WTC11 (cell line): ENCODE measurements around the gene SLAMF7. TPM values are rescaled to one million over a fixed set of nuclear protein-coding genes. Genes with fewer than 3 reads are reported as not detected.

Experiments
- ATAC-seq: fragments of 200-7000 bp; cut with Tn5 transposase; 2 replicates; pipeline ENCODE4 v1.10.0; 2021; ENCODE audit warnings: mild to moderate bottlenecking, moderate library complexity
- CTCF ChIA-PET: fragments of 300-600 bp; sonication (Branson Sonifier 250); formaldehyde crosslinking; loops from one replicate; lab custom pipeline; 2021; ENCODE audit warnings: antibody characterized with exemption; lab: Charles Lee
- POLR2A ChIA-PET: fragments of 350-600 bp; sonication (Branson Sonifier 250); formaldehyde crosslinking; loops from one replicate; lab custom pipeline; 2021; ENCODE audit warnings: antibody characterized with exemption; lab: Charles Lee
- DNase-seq: peaks from one replicate; pipeline ENCODE4 v3.0.0; 2021; ENCODE audit warnings: low spot score
- H3K27ac Mint-ChIP-seq: 2 replicates; pipeline ENCODE4 v1.8.0; 2021; ENCODE audit warnings: mixed read lengths
- H3K27me3 Mint-ChIP-seq: 2 replicates; pipeline ENCODE4 v1.8.0; 2021; ENCODE audit warnings: low read depth, mild to moderate bottlenecking, moderate library complexity, mixed read lengths
- H3K36me3 Mint-ChIP-seq: 2 replicates; pipeline ENCODE4 v1.8.0; 2021; ENCODE audit warnings: mixed read lengths
- H3K4me1 Mint-ChIP-seq: 2 replicates; pipeline ENCODE4 v1.8.0; 2022; ENCODE audit warnings: mixed read lengths
- H3K4me3 Mint-ChIP-seq: 2 replicates; pipeline ENCODE4 v1.8.0; 2021; ENCODE audit warnings: mild to moderate bottlenecking, moderate library complexity, mixed read lengths
- H3K9me3 Mint-ChIP-seq: 2 replicates; pipeline ENCODE4 v1.8.0; 2021; ENCODE audit warnings: mixed read lengths
- ATF3 ChIP-seq: sonication (generic); formaldehyde crosslinking; conservative IDR thresholded peaks from 2 replicates; pipeline ENCODE4 v1.8.1; 2022; ENCODE audit warnings: mild to moderate bottlenecking, missing genetic modification reagents
- CBFB ChIP-seq: sonication (generic); formaldehyde crosslinking; IDR thresholded peaks from 2 replicates; pipeline ENCODE4 v1.8.1; 2022; ENCODE audit warnings: mild to moderate bottlenecking, low read depth, missing genetic modification reagents
- CDX4 ChIP-seq: fragments of 250-450 bp; sonication (Bioruptor Pico); IDR thresholded peaks from 2 replicates; pipeline ENCODE4 v1.9.0; 2021; ENCODE audit warnings: moderate library complexity, mild to moderate bottlenecking, inconsistent platforms, borderline replicate concordance
- CREB1 ChIP-seq: sonication (generic); formaldehyde crosslinking; IDR thresholded peaks from 2 replicates; pipeline ENCODE4 v1.8.0; 2023; ENCODE audit warnings: mild to moderate bottlenecking, missing genetic modification reagents
- GRHL2 ChIP-seq: fragments of 250-450 bp; sonication (Bioruptor Pico); IDR thresholded peaks from 2 replicates; pipeline ENCODE4 v1.8.0; 2022; ENCODE audit warnings: mild to moderate bottlenecking, moderate library complexity; ENCODE audit not compliant: insufficient replicate concordance, severe bottlenecking
- GTF2I ChIP-seq: fragments of 250-450 bp; sonication (Bioruptor Pico); conservative IDR thresholded peaks from 2 replicates; pipeline ENCODE4 v1.4.0; 2021; ENCODE audit warnings: mild to moderate bottlenecking
- IRF2 ChIP-seq: sonication (generic); formaldehyde crosslinking; IDR thresholded peaks from 2 replicates; pipeline ENCODE4 v1.8.0; 2022; ENCODE audit warnings: low read depth, missing genetic modification reagents, borderline replicate concordance
- MLX ChIP-seq: sonication (generic); formaldehyde crosslinking; IDR thresholded peaks from 2 replicates; pipeline ENCODE4 v1.8.1; 2023; ENCODE audit warnings: mild to moderate bottlenecking, missing genetic modification reagents, moderate library complexity
- MXD4 ChIP-seq: fragments of 250-450 bp; sonication (Bioruptor Pico); IDR thresholded peaks from 2 replicates; pipeline ENCODE4 v1.8.0; 2021; ENCODE audit warnings: mild to moderate bottlenecking, moderate library complexity, borderline replicate concordance
- NFE2L1 ChIP-seq: sonication (generic); formaldehyde crosslinking; IDR thresholded peaks from 2 replicates; pipeline ENCODE4 v1.8.1; 2023; ENCODE audit warnings: missing genetic modification reagents
- NR1H2 ChIP-seq: sonication (generic); formaldehyde crosslinking; IDR thresholded peaks from 2 replicates; pipeline ENCODE4 v1.9.0; 2021; ENCODE audit warnings: mild to moderate bottlenecking, moderate library complexity, missing genetic modification reagents
- PRRX2 ChIP-seq: fragments of 250-450 bp; sonication (Bioruptor Pico); IDR thresholded peaks from 2 replicates; pipeline ENCODE4 v1.8.0; 2021; ENCODE audit warnings: mild to moderate bottlenecking
- TEAD4 ChIP-seq: sonication (generic); formaldehyde crosslinking; IDR thresholded peaks from 2 replicates; pipeline ENCODE4 v1.8.0; 2022; ENCODE audit warnings: mild to moderate bottlenecking, missing genetic modification reagents
- ZMAT4 ChIP-seq: fragments of 250-450 bp; sonication (Bioruptor Pico); IDR thresholded peaks from 2 replicates; pipeline ENCODE4 v1.9.0; 2021; ENCODE audit warnings: mild to moderate bottlenecking
- ZNF396 ChIP-seq: fragments of 250-450 bp; sonication (Bioruptor Pico); IDR thresholded peaks from 2 replicates; pipeline ENCODE4 v1.8.0; 2021; ENCODE audit warnings: mild to moderate bottlenecking, moderate library complexity, borderline replicate concordance
- ZNF423 ChIP-seq: fragments of 250-450 bp; sonication (Bioruptor Pico); IDR thresholded peaks from 2 replicates; pipeline ENCODE4 v2.1.2; 2022; ENCODE audit warnings: mild to moderate bottlenecking, moderate library complexity
- ZNF425 ChIP-seq: fragments of 250-450 bp; sonication (Bioruptor Pico); conservative IDR thresholded peaks from 2 replicates; pipeline ENCODE4 v1.9.0; 2021; ENCODE audit warnings: mild to moderate bottlenecking
- total RNA-seq: library from RNA; stranded (reverse); gene quantifications from 3 replicates; pipeline ENCODE4 v1.2.3, GENCODE V29; 2021
- TF ChIP-seq, protein P1 (sequence below): sonication (generic); formaldehyde crosslinking; IDR thresholded peaks from 2 replicates; pipeline ENCODE4 v1.8.1; 2022; ENCODE audit warnings: missing genetic modification reagents, borderline replicate concordance
- TF ChIP-seq, protein P2 (sequence below): sonication (generic); formaldehyde crosslinking; IDR thresholded peaks from 2 replicates; pipeline ENCODE4 v1.8.0; 2022; ENCODE audit warnings: mild to moderate bottlenecking, missing genetic modification reagents
- TF ChIP-seq, protein P3 (sequence below): sonication (generic); formaldehyde crosslinking; IDR thresholded peaks from 2 replicates; pipeline ENCODE4 v1.8.0; 2023; ENCODE audit warnings: mild to moderate bottlenecking, missing genetic modification reagents

The SLAMF7 gene
- total RNA-seq, 1 experiment from 2014 or later: 0.15 TPM

DNA sequence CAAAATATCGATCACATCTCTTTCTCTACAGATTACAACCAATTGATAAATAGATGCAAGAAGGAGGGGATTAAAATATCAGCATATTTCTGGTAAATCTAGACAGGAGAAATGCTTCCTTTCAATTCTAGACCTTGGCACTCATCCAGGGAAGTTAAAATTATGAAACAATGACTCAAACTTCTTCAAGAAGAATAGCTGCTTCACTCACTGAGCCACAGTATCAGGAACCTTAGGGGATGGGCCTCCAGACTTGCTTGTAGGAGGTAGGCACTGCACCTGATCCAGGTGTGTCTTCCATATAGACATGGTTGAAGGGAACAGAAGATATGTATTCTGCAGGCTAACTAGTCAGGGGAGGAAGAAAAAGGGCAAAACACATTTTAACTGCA is 9.8 kb downstream of the SLAMF7 start:
- CTCF ChIA-PET: interaction anchor here (0.8 to 2.7 kb wide), 10 partner anchors 19 to 144 kb away, joined by 3 to 20 read pairs (median 4); no protein-coding TSS in a partner anchor
- Mint-ChIP-seq H3K4me3 (no peak overlapping the region), H3K9me3 (no peaks in the 10 kb centered on the region), H3K36me3 (no peaks in the 10 kb centered on the region)
- TF ChIP-seq, protein P1, sequence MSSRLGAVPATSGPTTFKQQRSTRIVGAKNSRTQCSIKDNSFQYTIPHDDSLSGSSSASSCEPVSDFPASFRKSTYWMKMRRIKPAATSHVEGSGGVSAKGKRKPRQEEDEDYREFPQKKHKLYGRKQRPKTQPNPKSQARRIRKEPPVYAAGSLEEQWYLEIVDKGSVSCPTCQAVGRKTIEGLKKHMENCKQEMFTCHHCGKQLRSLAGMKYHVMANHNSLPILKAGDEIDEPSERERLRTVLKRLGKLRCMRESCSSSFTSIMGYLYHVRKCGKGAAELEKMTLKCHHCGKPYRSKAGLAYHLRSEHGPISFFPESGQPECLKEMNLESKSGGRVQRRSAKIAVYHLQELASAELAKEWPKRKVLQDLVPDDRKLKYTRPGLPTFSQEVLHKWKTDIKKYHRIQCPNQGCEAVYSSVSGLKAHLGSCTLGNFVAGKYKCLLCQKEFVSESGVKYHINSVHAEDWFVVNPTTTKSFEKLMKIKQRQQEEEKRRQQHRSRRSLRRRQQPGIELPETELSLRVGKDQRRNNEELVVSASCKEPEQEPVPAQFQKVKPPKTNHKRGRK: no peak
- no peak for TF ChIP-seq ZNF396 (CRISPR knock-in tag)
- TF ChIP-seq IRF2 (CRISPR knock-in tag): no peak
- TF ChIP-seq CREB1 (CRISPR knock-in tag): no peak
- no peak for TF ChIP-seq CBFB (CRISPR knock-in tag)
- TF ChIP-seq PRRX2 (CRISPR knock-in tag): no peak
- no peak for TF ChIP-seq ATF3 (CRISPR knock-in tag)
- TF ChIP-seq, protein P2, sequence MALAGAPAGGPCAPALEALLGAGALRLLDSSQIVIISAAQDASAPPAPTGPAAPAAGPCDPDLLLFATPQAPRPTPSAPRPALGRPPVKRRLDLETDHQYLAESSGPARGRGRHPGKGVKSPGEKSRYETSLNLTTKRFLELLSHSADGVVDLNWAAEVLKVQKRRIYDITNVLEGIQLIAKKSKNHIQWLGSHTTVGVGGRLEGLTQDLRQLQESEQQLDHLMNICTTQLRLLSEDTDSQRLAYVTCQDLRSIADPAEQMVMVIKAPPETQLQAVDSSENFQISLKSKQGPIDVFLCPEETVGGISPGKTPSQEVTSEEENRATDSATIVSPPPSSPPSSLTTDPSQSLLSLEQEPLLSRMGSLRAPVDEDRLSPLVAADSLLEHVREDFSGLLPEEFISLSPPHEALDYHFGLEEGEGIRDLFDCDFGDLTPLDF (CRISPR knock-in tag): no peak
- no peak for TF ChIP-seq NFE2L1 (CRISPR knock-in tag)
- no peak for TF ChIP-seq TEAD4 (CRISPR knock-in tag)
- TF ChIP-seq, all 79 proteins: peak for 0
- POLR2A ChIA-PET: no interaction called here
- peaks cover 35% of the 10 kb centered on the region for H3K4me1 Mint-ChIP-seq
- no peak for ATAC-seq
- DNase-seq: no peak
- peaks cover 16% of the 10 kb centered on the region for H3K27me3 Mint-ChIP-seq
- no peak overlapping the region for H3K27ac Mint-ChIP-seq

- H3K4me1 Mint-ChIP-seq: peaks cover 24% of the 10 kb centered on the region
- H3K36me3 Mint-ChIP-seq: no peaks in the 10 kb centered on the region
- ChIA-PET POLR2A (no interaction called here), CTCF (interaction anchor here (1.4 kb wide), 1 partner anchor 17 kb away, joined by 5 read pairs; no protein-coding TSS in a partner anchor)
- TF ChIP-seq ZMAT4: no peak
- no peak for TF ChIP-seq ZNF425 (CRISPR knock-in tag)
- no peak for TF ChIP-seq CDX4 (CRISPR knock-in tag)
- TF ChIP-seq GRHL2 (CRISPR knock-in tag): no peak
- TF ChIP-seq IRF2 (CRISPR knock-in tag): no peak
- H3K4me3 Mint-ChIP-seq: no peak overlapping the region
- no peak overlapping the region for H3K27ac Mint-ChIP-seq
- peaks cover 16% of the 10 kb centered on the region for H3K27me3 Mint-ChIP-seq
- ATAC-seq: no peak
- H3K9me3 Mint-ChIP-seq: no peaks in the 10 kb centered on the region
- DNase-seq: no peak
Measured at GRCh38 chr1:160750608-160751007, 11.6 kb downstream of the SLAMF7 start.

DNA sequence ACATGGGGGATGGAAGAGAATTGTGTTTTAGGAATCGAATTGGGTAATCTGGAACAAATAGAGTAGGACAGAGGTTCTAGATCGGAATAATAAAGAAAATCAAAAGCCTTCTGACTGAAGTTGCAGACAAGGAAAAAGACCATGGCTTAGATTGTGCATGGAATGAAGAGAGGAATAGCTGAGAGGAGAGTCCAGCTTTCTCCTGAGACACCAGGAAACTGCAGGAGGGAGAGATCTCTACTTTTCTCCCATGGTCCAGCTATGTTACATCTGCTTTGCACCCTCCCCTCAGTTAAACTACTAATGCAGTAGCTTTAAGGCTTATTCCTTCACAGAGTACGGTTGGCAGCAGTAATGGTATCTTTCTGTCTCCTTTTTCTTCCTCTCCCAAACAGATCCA is 13.4 kb downstream of the SLAMF7 start:
- Mint-ChIP-seq H3K4me3 (no peak overlapping the region), H3K27me3 (peaks cover 16% of the 10 kb centered on the region), H3K36me3 (no peaks in the 10 kb centered on the region), H3K4me1 (peaks cover 9% of the 10 kb centered on the region), H3K27ac (no peak overlapping the region), H3K9me3 (no peaks in the 10 kb centered on the region)
- ATAC-seq (no peak), DNase-seq (no peak)
- POLR2A ChIA-PET: no interaction called here
- CTCF ChIA-PET: interaction anchor here (1.3 kb wide), 1 partner anchor 25 kb away, joined by 7 read pairs; no protein-coding TSS in a partner anchor
- TF ChIP-seq IRF2 (CRISPR knock-in tag) (no peak), ZMAT4 (no peak), PRRX2 (CRISPR knock-in tag) (no peak), NR1H2 (CRISPR knock-in tag) (no peak), GTF2I (no peak), ZNF423 (CRISPR knock-in tag) (no peak), TEAD4 (CRISPR knock-in tag) (no peak), MXD4 (CRISPR knock-in tag) (no peak), MLX (CRISPR knock-in tag) (no peak)
- TF ChIP-seq, protein P3, sequence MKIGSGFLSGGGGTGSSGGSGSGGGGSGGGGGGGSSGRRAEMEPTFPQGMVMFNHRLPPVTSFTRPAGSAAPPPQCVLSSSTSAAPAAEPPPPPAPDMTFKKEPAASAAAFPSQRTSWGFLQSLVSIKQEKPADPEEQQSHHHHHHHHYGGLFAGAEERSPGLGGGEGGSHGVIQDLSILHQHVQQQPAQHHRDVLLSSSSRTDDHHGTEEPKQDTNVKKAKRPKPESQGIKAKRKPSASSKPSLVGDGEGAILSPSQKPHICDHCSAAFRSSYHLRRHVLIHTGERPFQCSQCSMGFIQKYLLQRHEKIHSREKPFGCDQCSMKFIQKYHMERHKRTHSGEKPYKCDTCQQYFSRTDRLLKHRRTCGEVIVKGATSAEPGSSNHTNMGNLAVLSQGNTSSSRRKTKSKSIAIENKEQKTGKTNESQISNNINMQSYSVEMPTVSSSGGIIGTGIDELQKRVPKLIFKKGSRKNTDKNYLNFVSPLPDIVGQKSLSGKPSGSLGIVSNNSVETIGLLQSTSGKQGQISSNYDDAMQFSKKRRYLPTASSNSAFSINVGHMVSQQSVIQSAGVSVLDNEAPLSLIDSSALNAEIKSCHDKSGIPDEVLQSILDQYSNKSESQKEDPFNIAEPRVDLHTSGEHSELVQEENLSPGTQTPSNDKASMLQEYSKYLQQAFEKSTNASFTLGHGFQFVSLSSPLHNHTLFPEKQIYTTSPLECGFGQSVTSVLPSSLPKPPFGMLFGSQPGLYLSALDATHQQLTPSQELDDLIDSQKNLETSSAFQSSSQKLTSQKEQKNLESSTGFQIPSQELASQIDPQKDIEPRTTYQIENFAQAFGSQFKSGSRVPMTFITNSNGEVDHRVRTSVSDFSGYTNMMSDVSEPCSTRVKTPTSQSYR (CRISPR knock-in tag): no peak
